ENCODE data around the gene RMND1.

GRCh38 chr6:151390851-151391470 is 61.0 kb downstream of the RMND1 start:
- TF ChIP-seq CTCF (IDR thresholded peaks at IDR 0.05; ENCODE audit: insufficient read depth, low read length) (no peak), REST (IDR thresholded peaks at IDR 0.05; ENCODE audit: insufficient replicate concordance, low read depth) (no peak)
